Caco-2 (cell line): Measurements from ENCODE around the gene TMEM178A. TPM values are rescaled to one million over a fixed set of nuclear protein-coding genes. Genes with fewer than 3 reads are reported as not detected.

Experiments used
- BruUV-seq: library from RNA; stranded (reverse); fragments of 400-500 nt; replicated peaks from 2 replicates; lab custom pipeline; 2021; lab: Mats Ljungman, UMichigan
- CTCF ChIA-PET: fragments of 300-600 bp; sonication (Branson Sonifier 250); formaldehyde crosslinking; loops from one replicate; lab custom pipeline; 2022; ENCODE audit warnings: antibody characterized with exemption; lab: Charles Lee
- POLR2A ChIA-PET: fragments of 300-600 bp; sonication (Branson Sonifier 250); formaldehyde crosslinking; loops from one replicate; lab custom pipeline; 2022; ENCODE audit warnings: antibody characterized with exemption; lab: Charles Lee
- DNase-seq, 2 experiments: peaks; one replicate each; pipeline versions ENCODE4 v3.0.0 to v3.0.0-alpha.2; 2020 to 2022
- H3K27me3 ChIP-seq: replicated peaks from 2 replicates; pipeline ENCODE4 v1.6.0; 2011; ENCODE audit warnings: low read length; ENCODE audit not compliant: control insufficient read depth, insufficient read depth
- H3K36me3 ChIP-seq: 2 replicates; pipeline ENCODE4 v1.5.1; 2011; ENCODE audit warnings: low read length; ENCODE audit not compliant: control insufficient read depth, insufficient read depth
- H3K4me1 ChIP-seq: fragments of 250-450 bp; sonication (Bioruptor Pico); 2 replicates; pipeline ENCODE4 v1.5.1; 2020; ENCODE audit warnings: mild to moderate bottlenecking
- H3K4me3 ChIP-seq: 2 replicates; pipeline ENCODE4 v1.5.1; 2011; ENCODE audit warnings: low read depth, mild to moderate bottlenecking, control low read depth, low read length
- H3K9me3 ChIP-seq: fragments of 250-450 bp; sonication (Bioruptor Pico); 2 replicates; pipeline ENCODE4 v1.5.1; 2020; ENCODE audit warnings: mild to moderate bottlenecking, moderate library complexity
- H3K27ac Mint-ChIP-seq: one replicate; pipeline ENCODE4 v1.8.0; 2022; ENCODE audit warnings: mixed read lengths; ENCODE audit not compliant: unreplicated experiment
- H3K27me3 Mint-ChIP-seq: one replicate; pipeline ENCODE4 v1.8.0; 2022; ENCODE audit warnings: mixed read lengths; ENCODE audit not compliant: insufficient read depth, unreplicated experiment
- H3K36me3 Mint-ChIP-seq: one replicate; pipeline ENCODE4 v1.8.0; 2022; ENCODE audit warnings: mild to moderate bottlenecking, mixed read lengths; ENCODE audit not compliant: insufficient read depth, unreplicated experiment
- H3K4me1 Mint-ChIP-seq: one replicate; pipeline ENCODE4 v1.8.0; 2022; ENCODE audit warnings: low read depth, mixed read lengths; ENCODE audit not compliant: unreplicated experiment
- H3K4me3 Mint-ChIP-seq: one replicate; pipeline ENCODE4 v1.8.0; 2022; ENCODE audit warnings: mild to moderate bottlenecking, moderate library complexity, mixed read lengths; ENCODE audit not compliant: unreplicated experiment
- H3K9me3 Mint-ChIP-seq: one replicate; pipeline ENCODE4 v1.8.0; 2022; ENCODE audit warnings: mixed read lengths; ENCODE audit not compliant: unreplicated experiment
- CTCF ChIP-seq, 2 experiments: fragments of 200-600 bp in 1 of 2; IDR thresholded peaks; 1 replicate in 1 of 2; 2 replicates in 1 of 2; pipeline versions ENCODE4 v1.5.1 to v1.8.0; 2011 to 2022; ENCODE audit warnings: antibody characterized with exemption in 1 of 2, control low read depth in 1 of 2, inconsistent platforms in 1 of 2, low read depth in 1 of 2, low read length in 1 of 2, mild to moderate bottlenecking in 1 of 2, moderate library complexity in 1 of 2; ENCODE audit not compliant: insufficient read depth in 1 of 2, severe bottlenecking in 1 of 2, unreplicated experiment in 1 of 2
- intact Hi-C: fragments of 100-400 bp; cut with micrococcal nuclease; formaldehyde crosslinking; loops from one replicate; pipeline ENCODE4 v1.10.0; 2022; ENCODE audit not compliant: unreplicated experiment
- total RNA-seq: library from RNA; stranded (reverse); gene quantifications from 2 replicates; pipeline ENCODE4 v1.2.3, GENCODE V29; 2022

Gene TMEM178A
- total RNA-seq, 1 experiment from 2014 or later, result 0.29 TPM

- no peak for DNase-seq
- no peak for TF ChIP-seq CTCF (IDR thresholded peaks at IDR 0.05; ENCODE audit: insufficient read depth in 1 of 2, low read depth in 1 of 2, low read length in 1 of 2, severe bottlenecking in 1 of 2, unreplicated experiment in 1 of 2)
- no TSS peak for BruUV-seq
- H3K4me1 ChIP-seq, result no peaks in the 10 kb centered on the region
- H3K27me3 ChIP-seq, result no peaks in the 10 kb centered on the region
- Mint-ChIP-seq H3K4me1 (no peaks in the 10 kb centered on the region), H3K27ac (no peak overlapping the region), H3K36me3 (no peaks in the 10 kb centered on the region), H3K4me3 (no peak overlapping the region), H3K9me3 (no peaks in the 10 kb centered on the region), H3K27me3 (peaks cover 9% of the 10 kb centered on the region)
- no peaks in the 10 kb centered on the region for H3K36me3 ChIP-seq
- no peaks in the 10 kb centered on the region for H3K9me3 ChIP-seq
- no peak overlapping the region for H3K4me3 ChIP-seq
- intact Hi-C loops, result no loop called here
- ChIA-PET POLR2A (no interaction called here), CTCF (no interaction called here)
Observed at GRCh38 chr2:39620067-39620466, 45.6 kb upstream of the TMEM178A start.

- BruUV-seq, result no TSS peak
- no peak for TF ChIP-seq CTCF (IDR thresholded peaks at IDR 0.05; ENCODE audit: insufficient read depth in 1 of 2, low read depth in 1 of 2, low read length in 1 of 2, severe bottlenecking in 1 of 2, unreplicated experiment in 1 of 2)
- no peak for DNase-seq
- H3K27me3 Mint-ChIP-seq, result peaks cover 13% of the 10 kb centered on the region
- intact Hi-C loops, result no loop called here
- H3K27me3 ChIP-seq, result no peaks in the 10 kb centered on the region
- no peak overlapping the region for H3K4me3 Mint-ChIP-seq
- ChIA-PET CTCF (no interaction called here), POLR2A (no interaction called here)
- no peaks in the 10 kb centered on the region for H3K9me3 ChIP-seq
- no peak overlapping the region for H3K4me3 ChIP-seq
- H3K4me1 ChIP-seq, result no peaks in the 10 kb centered on the region
- no peaks in the 10 kb centered on the region for H3K36me3 Mint-ChIP-seq
- no peak overlapping the region for H3K27ac Mint-ChIP-seq
- no peaks in the 10 kb centered on the region for H3K9me3 Mint-ChIP-seq
- H3K4me1 Mint-ChIP-seq, result no peaks in the 10 kb centered on the region
- H3K36me3 ChIP-seq, result no peaks in the 10 kb centered on the region
Observed at GRCh38 chr2:39621596-39621995, 44.1 kb upstream of the TMEM178A start.

GRCh38 chr2:39622860-39623259 is 42.9 kb upstream of the TMEM178A start:
- Mint-ChIP-seq H3K4me3 (no peak overlapping the region), H3K4me1 (no peaks in the 10 kb centered on the region), H3K36me3 (no peaks in the 10 kb centered on the region), H3K9me3 (no peaks in the 10 kb centered on the region), H3K27me3 (peaks cover 8% of the 10 kb centered on the region), H3K27ac (no peak overlapping the region)
- ChIA-PET CTCF (no interaction called here), POLR2A (no interaction called here)
- H3K9me3 ChIP-seq, result no peaks in the 10 kb centered on the region
- no peaks in the 10 kb centered on the region for H3K36me3 ChIP-seq
- DNase-seq, result no peak
- no peak overlapping the region for H3K4me3 ChIP-seq
- H3K27me3 ChIP-seq, result no peaks in the 10 kb centered on the region
- H3K4me1 ChIP-seq, result no peaks in the 10 kb centered on the region
- no TSS peak for BruUV-seq
- TF ChIP-seq CTCF (IDR thresholded peaks at IDR 0.05; ENCODE audit: insufficient read depth in 1 of 2, low read depth in 1 of 2, low read length in 1 of 2, severe bottlenecking in 1 of 2, unreplicated experiment in 1 of 2), result no peak
- intact Hi-C loops, result no loop called here
